GM12874 (cell line): ENCODE measurements around the gene OSTF1.

ENCODE experiments used
- TF ChIP-seq, protein P1 (sequence below): IDR thresholded peaks from 2 replicates; pipeline ENCODE4 v1.5.1; 2011; ENCODE audit warnings: low read depth, mild to moderate bottlenecking, control low read depth, low read length, moderate library complexity; ENCODE audit not compliant: insufficient read depth

Gene OSTF1

DNA sequence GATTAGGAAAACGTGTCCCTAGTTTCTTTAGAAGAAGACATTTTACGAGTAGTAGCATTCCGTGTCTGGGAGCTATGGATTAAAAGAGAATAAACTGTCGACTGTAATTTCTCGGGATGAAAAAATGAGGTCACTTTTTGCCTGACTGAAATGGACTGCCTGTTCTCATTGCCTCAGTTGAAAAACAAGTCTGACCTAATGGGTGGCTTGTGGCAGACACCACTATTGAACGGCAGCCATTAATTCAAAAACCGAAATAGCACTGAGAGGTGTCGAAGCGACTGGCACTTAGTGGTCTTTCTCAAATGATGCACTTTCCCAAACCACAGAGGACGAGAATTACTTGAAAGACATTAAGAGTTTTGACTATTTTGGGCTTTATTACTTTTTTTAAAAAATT lies 35.4 kb downstream of the OSTF1 start:
- TF ChIP-seq, protein P1, sequence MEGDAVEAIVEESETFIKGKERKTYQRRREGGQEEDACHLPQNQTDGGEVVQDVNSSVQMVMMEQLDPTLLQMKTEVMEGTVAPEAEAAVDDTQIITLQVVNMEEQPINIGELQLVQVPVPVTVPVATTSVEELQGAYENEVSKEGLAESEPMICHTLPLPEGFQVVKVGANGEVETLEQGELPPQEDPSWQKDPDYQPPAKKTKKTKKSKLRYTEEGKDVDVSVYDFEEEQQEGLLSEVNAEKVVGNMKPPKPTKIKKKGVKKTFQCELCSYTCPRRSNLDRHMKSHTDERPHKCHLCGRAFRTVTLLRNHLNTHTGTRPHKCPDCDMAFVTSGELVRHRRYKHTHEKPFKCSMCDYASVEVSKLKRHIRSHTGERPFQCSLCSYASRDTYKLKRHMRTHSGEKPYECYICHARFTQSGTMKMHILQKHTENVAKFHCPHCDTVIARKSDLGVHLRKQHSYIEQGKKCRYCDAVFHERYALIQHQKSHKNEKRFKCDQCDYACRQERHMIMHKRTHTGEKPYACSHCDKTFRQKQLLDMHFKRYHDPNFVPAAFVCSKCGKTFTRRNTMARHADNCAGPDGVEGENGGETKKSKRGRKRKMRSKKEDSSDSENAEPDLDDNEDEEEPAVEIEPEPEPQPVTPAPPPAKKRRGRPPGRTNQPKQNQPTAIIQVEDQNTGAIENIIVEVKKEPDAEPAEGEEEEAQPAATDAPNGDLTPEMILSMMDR: no peak

DNA sequence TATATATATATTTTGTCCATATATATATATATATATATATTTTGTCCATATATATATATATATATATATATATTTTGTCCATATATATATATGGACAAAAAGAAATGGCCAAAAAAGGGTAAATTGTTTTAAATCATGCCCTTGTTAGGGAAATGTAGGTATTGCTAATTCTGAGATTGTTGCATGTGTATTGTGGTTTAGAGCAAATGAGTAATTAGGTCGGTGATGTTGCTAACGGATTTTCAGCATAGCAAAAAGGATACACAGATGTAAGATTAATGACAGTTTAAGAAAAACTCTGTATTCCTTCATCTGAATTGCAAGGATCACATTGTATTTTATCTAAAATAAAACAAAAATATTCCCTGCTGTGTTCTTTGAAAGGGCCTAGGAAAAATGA lies 40.2 kb downstream of the OSTF1 start:
- TF ChIP-seq, protein P1: no peak

DNA sequence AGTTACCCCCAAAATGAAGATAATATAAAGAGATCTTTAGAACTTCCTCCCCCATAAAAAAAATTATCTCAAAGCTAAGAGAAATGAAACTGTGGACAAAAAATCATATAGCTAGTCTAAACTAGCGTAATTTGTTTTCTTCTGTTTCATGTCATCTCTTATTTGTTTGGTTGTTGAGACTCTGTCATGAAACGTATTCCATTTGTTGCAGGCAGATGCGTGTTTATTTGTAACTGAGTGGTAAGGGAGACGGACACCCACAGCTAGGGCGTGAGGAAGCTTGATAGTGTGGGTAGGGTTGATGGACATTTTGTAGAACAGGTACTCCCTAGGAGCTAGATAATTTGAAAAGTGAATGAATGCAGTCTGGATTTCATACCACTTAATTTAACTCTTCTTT lies 41.9 kb downstream of the OSTF1 start:
- TF ChIP-seq, protein P1: no peak

DNA sequence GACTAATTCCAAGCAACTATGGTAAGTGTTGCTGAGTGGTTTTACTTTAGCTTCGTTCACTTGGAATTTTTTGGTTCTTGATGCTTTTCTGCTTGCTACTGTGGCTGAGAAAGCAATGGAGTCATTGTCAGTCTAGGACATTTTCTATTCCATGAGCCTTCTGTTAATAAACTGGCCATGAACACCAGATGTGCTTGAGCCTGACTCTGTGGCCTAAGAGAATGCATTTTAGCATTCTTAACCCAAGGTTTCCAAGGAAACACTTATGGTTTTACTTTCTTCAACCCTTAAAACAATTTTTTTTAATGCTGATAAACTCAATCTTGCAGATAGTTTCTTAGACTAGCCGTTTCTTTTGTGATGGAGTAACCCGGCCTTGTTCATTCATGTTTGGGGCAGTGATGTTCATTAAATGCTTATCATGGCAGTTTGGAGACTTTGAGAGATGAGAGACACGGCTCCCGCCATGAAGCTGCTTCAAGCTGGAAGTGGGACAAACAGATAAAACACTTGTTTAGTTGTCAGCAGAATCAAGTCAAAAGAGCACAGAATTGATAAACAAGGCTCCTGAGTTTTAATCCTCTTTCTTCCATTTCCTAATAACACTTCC lies 42.4 kb downstream of the OSTF1 start:
- TF ChIP-seq, protein P1: no peak

DNA sequence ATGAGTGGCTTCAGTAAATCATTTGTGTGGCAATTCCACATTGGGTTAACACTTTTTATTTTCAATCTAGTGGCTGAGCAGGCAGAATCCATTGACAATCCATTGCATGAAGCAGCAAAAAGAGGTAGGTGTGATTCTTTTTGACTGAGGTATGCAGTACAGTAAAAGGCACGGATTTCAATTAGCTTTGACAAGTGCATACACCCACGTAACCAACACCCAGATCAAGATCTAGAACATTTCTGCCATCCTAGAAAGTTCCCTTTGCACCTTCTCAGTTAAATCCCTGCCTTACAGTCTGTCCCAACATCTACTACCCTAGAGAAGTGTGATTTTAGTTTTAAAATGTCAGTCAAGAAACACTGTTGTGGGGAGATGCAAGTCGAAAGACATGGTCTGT lies 43.4 kb downstream of the OSTF1 start:
- TF ChIP-seq, protein P1: no peak

DNA sequence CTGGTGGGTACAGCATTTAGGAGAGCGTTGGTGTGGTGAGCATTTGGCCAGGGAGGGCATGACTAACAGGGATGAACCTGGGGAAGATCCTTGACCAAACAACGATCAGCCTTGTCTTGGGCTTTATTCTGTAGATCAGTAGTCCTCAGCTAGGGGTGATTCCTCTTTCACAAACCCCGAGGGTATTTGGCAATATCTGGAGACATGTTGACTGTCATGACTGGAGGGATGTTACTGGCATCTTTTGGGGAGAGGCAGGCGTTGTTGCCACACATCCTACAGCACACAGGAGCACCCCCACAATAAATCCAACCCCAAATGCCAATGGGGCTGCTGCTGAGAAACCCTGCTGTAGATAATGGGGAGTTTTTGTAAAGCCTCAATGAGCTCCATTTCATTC lies 43.9 kb downstream of the OSTF1 start:
- TF ChIP-seq, protein P1: no peak

DNA sequence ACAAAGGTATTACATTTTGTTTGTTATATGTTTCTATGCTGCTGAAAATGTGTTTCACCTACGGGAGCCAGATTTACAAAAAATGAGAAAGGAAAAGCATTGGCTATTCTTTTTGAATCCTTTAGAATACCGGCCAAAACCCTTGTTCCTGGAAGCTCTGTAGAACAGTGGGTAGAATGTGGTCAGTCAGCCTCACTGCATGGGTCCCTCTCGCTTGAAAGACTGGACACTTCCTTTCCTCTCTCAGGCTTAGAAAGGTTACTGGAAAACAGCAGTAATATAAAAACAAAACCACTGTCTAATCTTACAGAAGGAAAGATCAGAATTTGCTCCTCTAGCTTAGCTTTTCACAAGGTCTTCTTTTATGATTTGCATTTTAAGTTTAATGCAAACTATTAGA lies 45.1 kb downstream of the OSTF1 start:
- TF ChIP-seq, protein P1: no peak
